NT2/D1 (cell line): ENCODE results near the gene TMEM222.
A peak's percentile ranks its signal among the peaks of the same experiment; 100 is the strongest.

Experiments used
- DNase-seq: peaks from one replicate; pipeline ENCODE4 v3.0.0-alpha.2; 2011; ENCODE audit warnings: low read depth, low spot score
- H3K27me3 ChIP-seq: 2 replicates; pipeline ENCODE4 v1.6.0; 2011; ENCODE audit warnings: mild to moderate bottlenecking; ENCODE audit not compliant: insufficient read length, insufficient read depth
- H3K36me3 ChIP-seq: 2 replicates; pipeline ENCODE4 v1.6.1; 2011; ENCODE audit warnings: mild to moderate bottlenecking, low read length, mixed read lengths; ENCODE audit not compliant: insufficient read depth, insufficient read length
- H3K4me1 ChIP-seq: 2 replicates; pipeline ENCODE4 v1.5.1; 2011; ENCODE audit not compliant: insufficient read depth, insufficient read length
- H3K4me3 ChIP-seq: 2 replicates; pipeline ENCODE4 v1.5.1; 2011; ENCODE audit warnings: low read depth; ENCODE audit not compliant: insufficient read length
- H3K9ac ChIP-seq: 2 replicates; pipeline ENCODE4 v1.6.0; 2011; ENCODE audit warnings: low read depth; ENCODE audit not compliant: insufficient read length
- H3K9me3 ChIP-seq: 2 replicates; pipeline ENCODE4 v1.5.1; 2011; ENCODE audit warnings: mild to moderate bottlenecking, low read length; ENCODE audit not compliant: insufficient read depth
- SUZ12 ChIP-seq: IDR thresholded peaks from 2 replicates; pipeline ENCODE4 v1.6.1; 2011; ENCODE audit not compliant: insufficient read length, insufficient read depth; ENCODE audit errors: extremely low read depth
- YY1 ChIP-seq: IDR thresholded peaks from 2 replicates; pipeline ENCODE4 v1.6.1; 2011; ENCODE audit not compliant: insufficient read length, insufficient read depth
- ZNF274 ChIP-seq: IDR thresholded peaks from 2 replicates; pipeline ENCODE4 v1.6.1; 2011; ENCODE audit warnings: mild to moderate bottlenecking, low read depth, low read length

TMEM222 gene

DNA sequence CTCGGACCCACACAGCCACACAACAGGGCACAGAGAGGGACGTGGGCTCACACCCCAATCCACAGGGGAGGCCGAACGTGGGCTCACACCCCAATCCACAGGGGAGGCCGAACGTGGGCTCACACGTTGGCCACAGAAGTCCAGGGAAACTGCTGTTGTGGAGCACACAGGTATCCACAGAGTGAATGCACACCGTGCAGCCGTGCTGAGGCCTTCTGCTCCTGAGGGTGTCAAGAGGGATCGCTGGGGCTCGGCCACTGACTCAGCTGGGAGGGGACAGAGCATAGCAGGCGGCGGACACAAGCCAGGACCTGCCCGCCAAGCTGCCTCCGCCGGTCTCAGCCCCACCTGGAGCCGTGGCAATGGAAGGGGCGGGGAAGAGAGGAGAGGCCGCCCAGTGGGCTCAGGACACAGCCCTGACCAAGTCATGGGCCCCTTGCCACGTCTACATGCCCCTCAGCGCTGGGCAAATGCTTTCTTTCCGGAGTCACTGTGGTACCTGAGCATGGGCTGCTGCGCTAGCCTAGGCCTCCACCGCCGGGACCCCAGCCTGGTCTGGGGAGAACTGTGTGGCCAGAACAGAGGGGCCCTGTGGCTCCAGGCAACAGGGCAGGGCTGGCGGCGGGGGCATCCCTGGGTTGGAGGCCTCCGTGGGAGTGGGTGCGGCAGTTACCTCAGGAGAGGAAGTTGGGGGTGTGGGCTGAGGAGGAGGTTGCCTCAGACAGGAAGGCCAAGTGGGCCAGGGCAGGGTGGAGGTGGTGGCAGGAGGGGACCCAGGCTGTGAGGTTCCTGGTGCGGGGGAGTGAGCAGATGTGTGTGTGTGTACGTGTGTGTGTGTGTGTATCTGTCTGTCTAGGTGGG lies 21.0 kb downstream of the TMEM222 start:
- H3K4me3 ChIP-seq: peak overlapping the region; percentile 29
- TF ChIP-seq SUZ12 (no peak), ZNF274 (no peak), YY1 (no peak)
- H3K27me3 ChIP-seq: no peaks in the 10 kb centered on the region
- DNase-seq: no peak
- H3K9ac ChIP-seq: peak overlapping the region; percentile 68
- no peaks in the 10 kb centered on the region for H3K9me3 ChIP-seq
- H3K4me1 ChIP-seq: peaks cover 41% of the 10 kb centered on the region
- peaks cover 35% of the 10 kb centered on the region for H3K36me3 ChIP-seq

DNA sequence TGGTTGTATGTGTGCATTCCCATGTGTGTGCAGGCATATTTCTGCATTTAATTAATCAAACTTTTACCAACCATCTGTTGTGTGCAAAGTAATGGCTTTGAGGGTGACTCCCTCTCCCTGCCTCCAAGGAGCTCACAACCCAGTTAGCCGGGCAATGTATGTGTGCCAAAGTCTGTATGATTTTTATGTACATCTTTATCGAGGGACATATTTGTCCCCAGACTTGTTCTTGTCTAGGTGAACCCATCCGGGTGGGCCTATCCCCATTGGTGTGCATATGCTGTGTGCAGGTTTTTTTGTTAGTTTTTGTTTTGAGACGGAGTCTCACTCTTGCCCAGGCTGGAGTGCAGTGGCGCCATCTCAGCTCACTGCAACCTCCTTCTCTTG lies 21.7 kb downstream of the TMEM222 start:
- TF ChIP-seq SUZ12 (no peak), YY1 (no peak), ZNF274 (no peak)
- no peak overlapping the region for H3K4me3 ChIP-seq
- peak overlapping the region; percentile 68 for H3K9ac ChIP-seq

DNA sequence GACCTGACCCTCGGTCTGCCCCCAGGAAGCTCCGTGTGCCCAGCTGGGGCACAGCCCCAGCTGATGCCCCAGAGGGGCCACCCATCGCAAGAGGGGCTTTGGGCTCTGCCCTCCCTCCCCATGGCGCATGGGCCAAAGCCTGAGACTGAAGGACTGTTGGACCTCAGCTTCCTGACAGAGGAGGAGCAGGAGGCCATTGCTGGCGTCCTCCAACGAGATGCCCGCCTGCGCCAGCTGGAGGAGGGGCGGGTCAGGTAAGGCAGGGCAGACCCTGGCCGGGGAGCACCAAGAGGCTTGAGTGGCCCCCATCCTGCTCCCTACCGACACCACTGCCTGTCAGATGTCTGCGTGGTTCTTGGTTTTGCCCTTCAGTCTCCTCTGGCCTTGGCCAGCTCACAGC lies 23.3 kb downstream of the TMEM222 start:
- no peak for DNase-seq
- H3K36me3 ChIP-seq: peaks cover 36% of the 10 kb centered on the region
- TF ChIP-seq ZNF274: no peak
- TF ChIP-seq YY1: no peak
- no peak for TF ChIP-seq SUZ12
- H3K4me1 ChIP-seq: peaks cover 36% of the 10 kb centered on the region
- H3K4me3 ChIP-seq: no peak overlapping the region
- no peaks in the 10 kb centered on the region for H3K27me3 ChIP-seq
- H3K9ac ChIP-seq: no peak overlapping the region
- no peaks in the 10 kb centered on the region for H3K9me3 ChIP-seq

More for the DNA sequence above, 21.7 kb downstream of the TMEM222 start:
- H3K36me3 ChIP-seq: peaks cover 36% of the 10 kb centered on the region
- H3K27me3 ChIP-seq: no peaks in the 10 kb centered on the region
- H3K4me1 ChIP-seq: peaks cover 38% of the 10 kb centered on the region
- no peak for DNase-seq
- no peaks in the 10 kb centered on the region for H3K9me3 ChIP-seq

DNA sequence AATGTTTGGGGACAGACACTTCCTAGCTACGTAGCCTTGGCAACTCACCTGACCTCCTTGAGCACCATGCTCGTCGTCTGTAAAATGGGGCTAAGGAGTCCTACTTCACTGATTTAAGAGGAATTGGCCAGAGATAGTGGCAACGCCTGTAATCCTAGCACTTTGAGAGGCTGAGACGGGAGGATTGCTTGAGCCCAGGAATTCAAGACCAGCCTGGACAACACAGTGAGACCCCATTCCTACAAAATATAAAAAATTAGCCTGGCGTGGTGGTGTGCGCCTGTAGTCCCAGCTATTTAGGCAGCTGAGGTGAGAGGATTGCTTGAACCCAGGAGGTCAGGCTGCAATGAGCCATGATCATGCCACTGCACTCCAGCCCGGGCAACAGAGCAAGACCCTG lies 24.4 kb downstream of the TMEM222 start:
- Histone ChIP-seq H3K27me3 (no peaks in the 10 kb centered on the region), H3K9me3 (no peaks in the 10 kb centered on the region), H3K4me3 (no peak overlapping the region), H3K4me1 (peaks cover 34% of the 10 kb centered on the region), H3K36me3 (peaks cover 36% of the 10 kb centered on the region), H3K9ac (no peak overlapping the region)
- no peak for DNase-seq
- TF ChIP-seq SUZ12: no peak
- TF ChIP-seq YY1: no peak
- TF ChIP-seq ZNF274: no peak

DNA sequence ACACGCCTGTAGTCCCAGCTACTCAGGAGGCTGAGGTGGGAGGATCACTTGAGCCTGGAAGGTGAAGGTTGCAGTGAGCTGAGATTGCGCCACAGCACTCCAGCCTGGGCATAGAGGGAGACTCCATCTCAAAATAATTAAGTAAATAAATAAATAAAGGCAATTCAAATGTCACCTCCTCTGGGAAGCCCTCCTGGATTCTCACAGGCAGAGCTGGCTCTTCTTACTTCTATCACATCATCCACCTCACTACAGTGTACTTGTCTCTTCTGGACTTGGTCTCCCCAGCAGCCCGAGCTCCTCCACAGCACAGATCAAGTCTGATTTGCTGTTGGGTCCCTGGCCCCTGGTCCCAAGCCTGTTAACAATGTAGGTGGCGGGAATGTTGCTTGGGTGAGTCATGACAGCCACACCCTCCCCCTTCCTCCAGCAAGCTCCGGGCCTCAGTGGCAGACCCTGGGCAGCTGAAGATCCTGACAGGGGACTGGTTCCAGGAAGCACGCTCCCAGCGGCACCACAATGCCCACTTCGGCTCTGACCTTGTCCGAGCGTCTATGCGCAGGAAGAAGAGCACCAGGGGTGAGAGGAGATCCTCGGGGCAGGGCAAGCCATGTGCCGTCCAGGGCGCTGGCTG lies 25.1 kb downstream of the TMEM222 start:
- Histone ChIP-seq H3K4me3 (no peak overlapping the region), H3K9me3 (no peaks in the 10 kb centered on the region), H3K36me3 (peaks cover 36% of the 10 kb centered on the region), H3K4me1 (peaks cover 32% of the 10 kb centered on the region), H3K9ac (peak overlapping the region; percentile 46), H3K27me3 (no peaks in the 10 kb centered on the region)
- DNase-seq: no peak
- TF ChIP-seq YY1 (no peak), ZNF274 (no peak), SUZ12 (no peak)

DNA sequence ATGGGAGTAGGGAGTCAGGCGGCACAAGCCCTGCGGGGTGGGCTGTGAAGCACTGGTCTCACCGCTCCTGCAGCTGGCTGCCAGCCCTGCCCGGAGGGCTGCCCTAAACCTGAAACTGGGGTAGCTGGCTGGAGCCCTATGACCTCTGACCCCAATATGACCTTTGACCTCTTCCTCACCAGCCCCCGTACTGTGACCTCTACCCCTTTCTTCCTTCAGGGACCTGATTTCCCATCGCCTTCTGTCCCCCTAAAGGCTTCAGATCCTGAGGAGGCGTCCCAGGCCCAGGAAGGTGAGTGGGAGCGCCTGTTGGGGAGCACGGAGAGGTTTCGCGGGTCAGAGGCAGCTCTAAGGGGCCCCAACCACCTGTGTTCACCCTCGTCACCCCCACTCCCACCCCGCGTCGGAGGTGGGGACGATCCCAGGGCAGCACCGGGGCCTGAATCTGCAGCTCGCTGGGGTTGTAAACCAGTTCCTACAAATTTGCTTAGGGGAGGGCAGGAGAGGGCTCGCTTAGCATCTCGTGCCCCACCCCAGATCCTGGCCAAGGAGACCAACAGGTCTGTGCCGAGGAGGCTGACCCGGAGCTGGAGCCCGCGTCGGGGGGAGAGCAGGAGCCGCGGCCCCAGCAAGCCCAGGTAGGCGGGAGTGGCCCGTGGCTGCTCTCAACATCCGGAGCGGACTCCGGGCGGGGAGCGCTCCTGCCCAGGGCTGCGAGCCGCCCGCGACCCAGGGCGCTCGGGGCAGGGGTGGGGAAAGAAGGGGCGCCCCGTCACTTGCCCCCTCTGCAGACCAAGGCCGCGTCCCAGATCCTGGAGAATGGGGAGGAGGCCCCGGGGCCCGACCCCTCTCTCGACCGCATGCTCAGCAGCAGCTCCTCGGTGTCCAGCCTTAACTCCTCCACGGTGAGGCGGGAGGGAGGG lies 27.2 kb downstream of the TMEM222 start:
- H3K27me3 ChIP-seq: no peaks in the 10 kb centered on the region
- no peak for DNase-seq
- peaks cover 43% of the 10 kb centered on the region for H3K36me3 ChIP-seq
- no peak for TF ChIP-seq ZNF274
- TF ChIP-seq YY1: no peak
- no peak for TF ChIP-seq SUZ12
- H3K9ac ChIP-seq: peak overlapping the region; percentile 87
- peak overlapping the region; percentile 82 for H3K4me3 ChIP-seq
- H3K9me3 ChIP-seq: no peaks in the 10 kb centered on the region
- H3K4me1 ChIP-seq: peaks cover 22% of the 10 kb centered on the region
